Coronary artery (tissue), 2 donors: ENCODE data around the gene SELP.

Experiments
- DNase-seq: peaks from one replicate; pipeline ENCODE4 v3.0.0-alpha.2; 2017; ENCODE audit warnings: low spot score
- H3K27ac ChIP-seq, 2 donors: fragments of 200-600 bp; sonication (generic); one replicate each; pipeline ENCODE4 v1.5.1; 2016 to 2019
- H3K4me3 ChIP-seq: fragments of 200-600 bp; sonication (generic); 2 replicates; pipeline ENCODE4 v1.5.1; 2016; ENCODE audit warnings: mild to moderate bottlenecking, moderate library complexity
- TF ChIP-seq, protein P1 (sequence below): fragments of 200-600 bp; sonication (generic); IDR thresholded peaks from one replicate; pipeline ENCODE4 v1.5.1; 2019; ENCODE audit warnings: antibody characterized with exemption

The SELP gene

DNA sequence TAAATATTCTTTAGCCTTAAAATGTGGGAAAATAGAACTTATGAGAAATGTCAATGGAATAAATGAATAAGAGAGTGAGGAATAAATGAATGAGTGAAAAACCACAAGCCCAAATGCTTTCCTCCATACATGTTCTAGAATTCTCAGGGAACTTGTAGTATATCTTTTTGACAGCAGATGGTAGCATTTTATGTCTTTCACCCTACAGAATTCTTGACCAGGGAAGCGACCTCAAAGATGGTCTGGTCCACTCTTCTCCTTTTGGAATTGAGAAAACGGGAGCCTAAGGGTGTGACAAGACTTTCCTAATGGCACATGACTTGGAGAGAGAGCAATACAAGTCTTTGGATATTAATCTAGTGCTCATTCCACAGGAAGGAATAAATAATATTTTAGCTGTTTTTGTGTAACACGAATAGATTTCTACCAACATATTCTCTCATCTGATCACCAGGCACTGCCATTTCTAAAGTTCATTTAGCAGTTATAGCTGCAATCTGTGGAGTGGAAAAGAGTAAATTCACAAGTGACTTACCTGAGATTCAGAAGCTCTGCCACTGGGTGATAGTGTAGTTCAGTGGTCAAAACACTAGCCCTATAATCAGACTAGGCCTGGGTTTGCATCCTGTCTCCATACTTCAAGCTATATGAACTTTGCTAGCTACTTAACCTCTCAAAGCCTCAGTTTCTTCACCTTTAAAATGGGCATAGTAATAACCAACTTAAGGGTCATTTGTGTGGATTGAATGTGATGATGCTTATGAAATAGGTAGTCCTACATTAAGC lies 28.6 kb downstream of the SELP start:
- DNase-seq = no peak

DNA sequence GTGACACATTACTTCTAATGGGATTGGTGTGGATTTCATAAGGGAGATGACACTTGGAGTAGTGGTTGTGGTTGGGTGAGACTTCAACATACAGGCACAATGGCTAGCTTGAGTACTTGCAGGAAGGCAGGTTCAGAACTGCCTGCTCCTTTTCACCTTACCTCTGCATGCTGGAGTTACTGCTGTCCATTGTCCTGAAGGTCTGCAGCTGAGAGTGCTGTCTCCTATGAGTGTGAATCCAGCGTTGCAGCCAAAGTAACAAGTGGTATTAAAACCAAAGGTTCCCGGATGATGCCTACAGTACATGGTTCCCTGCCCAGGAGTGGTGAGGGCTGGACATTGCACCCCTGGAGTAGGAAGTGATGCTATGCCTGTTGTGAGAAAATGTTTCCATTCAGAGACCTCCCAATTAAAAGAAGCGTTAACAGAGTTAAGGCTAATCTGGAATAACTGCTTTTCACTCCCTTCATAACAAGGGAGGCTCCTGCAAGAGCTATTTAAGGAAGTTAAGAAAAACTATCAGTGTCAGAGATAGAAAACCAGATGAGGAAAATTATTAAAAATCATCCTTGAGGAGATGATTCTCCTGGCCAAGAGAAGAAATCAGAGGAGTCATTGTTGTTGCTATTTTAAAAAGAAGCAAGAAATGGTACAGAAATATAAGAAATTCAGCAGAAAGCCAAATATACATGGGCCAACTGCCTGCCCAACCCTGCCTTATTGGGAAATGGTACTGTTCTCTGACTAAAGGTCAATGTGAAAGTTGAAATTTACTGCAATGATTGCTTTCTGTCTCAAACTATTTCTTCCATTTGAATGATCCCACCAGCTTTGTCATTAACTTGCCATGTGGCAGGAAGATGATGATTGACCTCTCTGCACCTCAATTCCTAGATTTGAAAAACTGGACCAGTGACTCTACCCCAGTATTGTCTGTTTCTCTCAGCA lies 33.9 kb downstream of the SELP start:
- DNase-seq = no peak
- TF ChIP-seq, protein P1, sequence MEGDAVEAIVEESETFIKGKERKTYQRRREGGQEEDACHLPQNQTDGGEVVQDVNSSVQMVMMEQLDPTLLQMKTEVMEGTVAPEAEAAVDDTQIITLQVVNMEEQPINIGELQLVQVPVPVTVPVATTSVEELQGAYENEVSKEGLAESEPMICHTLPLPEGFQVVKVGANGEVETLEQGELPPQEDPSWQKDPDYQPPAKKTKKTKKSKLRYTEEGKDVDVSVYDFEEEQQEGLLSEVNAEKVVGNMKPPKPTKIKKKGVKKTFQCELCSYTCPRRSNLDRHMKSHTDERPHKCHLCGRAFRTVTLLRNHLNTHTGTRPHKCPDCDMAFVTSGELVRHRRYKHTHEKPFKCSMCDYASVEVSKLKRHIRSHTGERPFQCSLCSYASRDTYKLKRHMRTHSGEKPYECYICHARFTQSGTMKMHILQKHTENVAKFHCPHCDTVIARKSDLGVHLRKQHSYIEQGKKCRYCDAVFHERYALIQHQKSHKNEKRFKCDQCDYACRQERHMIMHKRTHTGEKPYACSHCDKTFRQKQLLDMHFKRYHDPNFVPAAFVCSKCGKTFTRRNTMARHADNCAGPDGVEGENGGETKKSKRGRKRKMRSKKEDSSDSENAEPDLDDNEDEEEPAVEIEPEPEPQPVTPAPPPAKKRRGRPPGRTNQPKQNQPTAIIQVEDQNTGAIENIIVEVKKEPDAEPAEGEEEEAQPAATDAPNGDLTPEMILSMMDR = no peak
- H3K4me3 ChIP-seq = no peak overlapping the region
- no peak overlapping the region for H3K27ac ChIP-seq

More for the DNA sequence above, 28.6 kb downstream of the SELP start:
- TF ChIP-seq, protein P1 = no peak
- no peak overlapping the region for H3K27ac ChIP-seq
- H3K4me3 ChIP-seq = no peak overlapping the region

DNA sequence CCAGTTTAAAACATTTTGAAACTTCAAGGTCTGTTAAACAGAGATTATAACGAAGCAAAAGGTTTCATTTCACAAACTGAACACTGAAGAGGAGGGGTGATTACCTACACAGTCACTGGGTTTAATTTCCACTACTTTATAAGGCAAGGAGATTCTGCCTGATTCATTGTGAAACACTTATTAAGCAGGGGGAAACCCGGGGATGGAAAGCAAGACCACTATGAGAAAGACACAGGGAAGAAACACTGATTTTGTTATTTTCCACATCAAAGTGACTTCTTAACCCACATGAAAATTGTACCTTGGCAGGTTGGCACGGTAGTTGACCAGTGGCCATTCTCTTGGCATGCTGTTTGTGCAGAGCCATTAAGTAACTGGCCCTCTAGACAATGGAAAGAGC lies 35.5 kb downstream of the SELP start:
- DNase-seq = no peak
- Histone ChIP-seq H3K27ac (no peak overlapping the region), H3K4me3 (no peak overlapping the region)
- TF ChIP-seq, protein P1 = no peak

DNA sequence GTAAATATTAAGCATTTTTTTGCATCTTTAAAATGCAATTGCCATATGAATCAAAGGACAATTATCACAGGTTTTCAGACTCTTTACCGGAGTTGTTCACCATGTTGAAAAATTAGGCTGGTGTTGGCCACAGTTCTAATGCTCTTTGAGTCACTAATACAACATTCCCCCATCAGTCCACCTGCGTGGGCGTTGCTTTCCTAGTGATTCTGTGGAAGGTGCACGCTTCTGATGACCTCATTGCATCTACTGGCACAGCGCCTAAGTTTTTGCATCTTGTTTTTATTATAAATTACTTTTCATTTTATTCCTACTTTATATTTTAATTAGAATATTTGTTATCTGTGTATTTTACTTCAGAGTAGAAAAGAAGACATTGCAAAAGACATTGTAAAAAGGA lies 39.0 kb downstream of the SELP start:
- no peak for DNase-seq
- TF ChIP-seq, protein P1 = no peak
- H3K27ac ChIP-seq = no peak overlapping the region
- H3K4me3 ChIP-seq = no peak overlapping the region

GRCh38 chr1:169588785-169589485 lies 41.0 kb downstream of the SELP start:
- no peak overlapping the region for H3K4me3 ChIP-seq
- TF ChIP-seq, protein P1 = no peak
- no peak overlapping the region for H3K27ac ChIP-seq
- DNase-seq = no peak

- DNase-seq = no peak
- TF ChIP-seq, protein P1 = no peak
- Histone ChIP-seq H3K4me3 (no peak overlapping the region), H3K27ac (no peak overlapping the region)
Observed at GRCh38 chr1:169588112-169588511, 41.8 kb downstream of the SELP start.
